ENCODE data around the gene APOBEC3A.

- TF ChIP-seq CTCF (conservative IDR thresholded peaks at IDR 0.05) (no peak), EZH2 (IDR thresholded peaks at IDR 0.05; ENCODE audit: low read depth) (no peak)
Observed at GRCh38 chr22:38919631-38920190, 37.7 kb upstream of the APOBEC3A start.

Data from PC-9 (cell line).